Common myeloid progenitor, CD34-positive (primary cell): ENCODE results near the gene LAPTM5.
A peak's percentile ranks its signal among the peaks of the same experiment; 100 is the strongest.

ENCODE experiments used
- CTCF ChIA-PET: fragments of 350-600 bp; sonication (Branson Sonifier 250); formaldehyde crosslinking; loops from one replicate; lab custom pipeline; 2021; ENCODE audit warnings: antibody characterized with exemption; lab: Charles Lee
- POLR2A ChIA-PET: fragments of 350-600 bp; sonication (Branson Sonifier 250); formaldehyde crosslinking; loops from one replicate; lab custom pipeline; 2021; ENCODE audit warnings: antibody characterized with exemption; lab: Charles Lee
- DNase-seq, 3 donors: peaks; one replicate each; pipeline versions ENCODE4 v3.0.0 to v3.0.0-alpha.2; 2013
- H3K27ac ChIP-seq, 2 experiments: 1 replicate in 1 of 2; 2 replicates in 1 of 2; pipeline ENCODE4 v1.7.0; 2013; ENCODE audit warnings: inconsistent platforms in 2 of 2, low read length in 2 of 2, mild to moderate bottlenecking in 2 of 2, low read depth in 1 of 2, moderate library complexity in 1 of 2; ENCODE audit not compliant: severe bottlenecking in 2 of 2, insufficient read depth in 1 of 2, poor library complexity in 1 of 2
- H3K27me3 ChIP-seq, 5 experiments: replicated peaks in 2 of 5; 1 replicate in 3 of 5; 2 replicates in 2 of 5; pipeline versions ENCODE4 v1.6.1 to v1.7.0; 2013; ENCODE audit warnings: low read length in 4 of 5, mild to moderate bottlenecking in 2 of 5, moderate library complexity in 2 of 5, inconsistent platforms in 1 of 5; ENCODE audit not compliant: insufficient read depth in 5 of 5, control insufficient read depth in 4 of 5
- H3K36me3 ChIP-seq, 4 experiments: 1 replicate in 2 of 4; 2 replicates in 2 of 4; pipeline versions ENCODE4 v1.6.1 to v1.7.0; 2013; ENCODE audit warnings: low read length in 3 of 4, control low read depth in 1 of 4, mild to moderate bottlenecking in 1 of 4; ENCODE audit not compliant: control insufficient read depth in 4 of 4, insufficient read depth in 4 of 4
- H3K4me1 ChIP-seq, 4 experiments: 1 replicate in 3 of 4; 2 replicates in 1 of 4; pipeline versions ENCODE4 v1.6.1 to v1.7.1; 2013; ENCODE audit warnings: low read length in 3 of 4, mild to moderate bottlenecking in 3 of 4, control low read depth in 1 of 4, inconsistent platforms in 1 of 4, moderate library complexity in 1 of 4; ENCODE audit not compliant: control insufficient read depth in 4 of 4, insufficient read depth in 4 of 4; ENCODE audit errors: control extremely low read depth in 1 of 4
- H3K4me3 ChIP-seq, 7 experiments: 1 replicate in 4 of 7; 2 replicates in 3 of 7; pipeline versions ENCODE4 v1.5.1 to v1.7.0; 2013; ENCODE audit warnings: mild to moderate bottlenecking in 7 of 7, low read length in 6 of 7, moderate library complexity in 6 of 7, inconsistent platforms in 2 of 7, low read depth in 2 of 7, control low read depth in 1 of 7; ENCODE audit not compliant: insufficient read depth in 4 of 7, control insufficient read depth in 1 of 7; ENCODE audit errors: extremely low read depth in 1 of 7
- H3K9me3 ChIP-seq, 5 experiments: 1 replicate in 4 of 5; 2 replicates in 1 of 5; pipeline versions ENCODE4 v1.6.1 to v1.7.1; 2013; ENCODE audit warnings: low read length in 4 of 5, mild to moderate bottlenecking in 2 of 5, inconsistent platforms in 1 of 5, low read depth in 1 of 5, moderate library complexity in 1 of 5; ENCODE audit not compliant: control insufficient read depth in 4 of 5, insufficient read depth in 2 of 5; ENCODE audit errors: control extremely low read depth in 1 of 5
- WGBS: methylation state at CpG from one replicate; pipeline ENCODE4 v1.1.5; 2013; ENCODE audit not compliant: insufficient coverage; 5-methylcytosine and 5-hydroxymethylcytosine counted together

LAPTM5 gene

DNA sequence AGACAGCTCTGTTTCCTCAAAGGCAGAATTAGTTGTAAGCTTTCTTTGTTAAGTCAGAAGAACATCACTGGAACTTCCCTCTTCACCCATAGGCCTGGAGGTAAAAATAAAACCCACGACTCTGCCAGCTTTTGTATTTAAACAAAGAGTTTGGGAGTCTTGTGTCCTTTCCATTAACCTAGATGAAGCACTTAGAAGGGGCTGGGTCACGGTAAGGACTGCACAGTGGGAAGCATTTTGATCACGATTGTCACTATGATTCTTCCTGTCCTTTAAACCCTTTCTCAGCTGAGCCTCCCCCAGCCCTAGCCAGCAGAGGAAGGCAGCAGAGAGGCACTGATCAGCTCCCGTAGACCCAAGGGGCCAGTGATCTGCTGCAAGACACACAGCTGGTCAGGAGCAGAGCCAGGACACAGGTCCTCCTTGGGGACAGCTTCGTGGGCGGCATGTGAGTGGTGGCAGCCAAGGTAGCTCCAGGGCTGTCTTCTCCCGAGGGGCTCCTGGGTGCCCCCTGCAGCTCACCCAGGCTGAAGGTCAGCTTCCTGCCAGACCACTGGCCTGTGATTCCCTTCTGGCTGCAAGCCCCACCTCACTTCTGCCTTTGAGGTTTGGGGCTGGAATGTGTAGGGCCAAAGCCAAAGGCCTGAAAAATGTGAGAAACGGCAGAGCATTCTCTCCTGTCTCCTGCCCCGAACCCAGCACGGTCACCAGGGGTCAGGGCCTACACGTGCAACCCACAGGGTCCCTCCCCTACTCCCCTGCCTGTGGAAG is 4.0 kb upstream of the LAPTM5 start:
- 58% methylated on average over 11 of the region's 11 CpGs for WGBS
- ChIA-PET POLR2A (interaction anchor here (0.6 to 0.8 kb wide), 3 partner anchors 14 to 1544 kb away, joined by 3 to 4 read pairs (median 4); no protein-coding TSS in a partner anchor), CTCF (interaction anchor here (1.0 to 13.9 kb wide), 9 partner anchors 6 to 42 kb away, joined by 3 to 152 read pairs (median 13); no protein-coding TSS in a partner anchor)
- Histone ChIP-seq H3K27me3 (no peaks in the 10 kb centered on the region), H3K9me3 (no peaks in the 10 kb centered on the region), H3K4me1 (peaks cover 22 to 82% (median 75%) of the 10 kb centered on the region in 4 experiments), H3K36me3 (no peaks in the 10 kb centered on the region), H3K4me3 (no peak overlapping the region), H3K27ac (peak overlapping the region in 1 of 2 experiments; percentile 62)
- no peak for DNase-seq

DNA sequence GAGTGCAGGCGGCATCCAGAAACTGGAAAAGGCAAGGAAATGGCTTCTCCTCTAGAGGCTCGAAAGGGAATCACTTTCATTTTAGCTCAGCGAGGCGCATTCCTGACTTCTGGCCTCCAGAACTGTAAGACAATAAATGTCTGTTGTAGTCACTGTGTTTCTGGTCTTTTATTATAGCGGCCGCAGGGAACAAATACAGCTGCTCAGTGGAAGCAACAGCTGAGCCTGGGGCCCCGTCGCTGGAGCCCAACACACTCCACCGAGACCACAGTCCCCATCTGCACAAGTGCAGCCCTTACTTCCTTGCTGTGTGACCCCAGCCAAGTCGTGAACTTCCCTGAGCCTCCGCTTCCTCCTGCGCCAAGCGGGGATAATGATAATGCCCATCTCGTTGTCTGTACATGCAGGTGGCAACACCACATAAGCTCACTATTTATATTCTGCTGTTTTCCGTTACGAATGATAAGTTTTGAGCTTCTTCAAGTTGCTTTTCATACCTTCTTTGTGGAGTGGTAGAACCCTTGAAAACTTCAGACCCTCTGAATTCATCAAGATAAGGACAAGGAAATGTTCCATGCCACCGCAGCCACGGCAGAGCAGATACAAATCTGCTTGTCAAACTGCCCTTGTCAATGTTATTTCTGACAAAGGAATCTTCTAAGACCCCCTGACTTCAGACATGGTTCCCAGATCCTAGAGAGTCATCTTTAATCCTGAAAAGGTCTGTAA is 3.2 kb upstream of the LAPTM5 start:
- H3K4me3 ChIP-seq = no peak overlapping the region
- ChIA-PET CTCF (interaction anchor here (1.0 to 13.9 kb wide), 9 partner anchors 7 to 41 kb away, joined by 3 to 152 read pairs (median 13); no protein-coding TSS in a partner anchor), POLR2A (interaction anchor here (0.6 to 0.8 kb wide), 3 partner anchors 14 to 1543 kb away, joined by 3 to 4 read pairs (median 4); no protein-coding TSS in a partner anchor)
- 60% methylated on average over 10 of the region's 18 CpGs for WGBS
- peaks cover 28 to 84% (median 78%) of the 10 kb centered on the region in 4 experiments for H3K4me1 ChIP-seq
- H3K9me3 ChIP-seq = no peaks in the 10 kb centered on the region
- peak in 2 of 3 donors; percentile 40 to 57 for DNase-seq
- peaks cover 0 to 5% (median 0%) of the 10 kb centered on the region in 4 experiments for H3K36me3 ChIP-seq
- peak overlapping the region in 1 of 2 experiments; percentile 62 for H3K27ac ChIP-seq
- H3K27me3 ChIP-seq = no peaks in the 10 kb centered on the region

DNA sequence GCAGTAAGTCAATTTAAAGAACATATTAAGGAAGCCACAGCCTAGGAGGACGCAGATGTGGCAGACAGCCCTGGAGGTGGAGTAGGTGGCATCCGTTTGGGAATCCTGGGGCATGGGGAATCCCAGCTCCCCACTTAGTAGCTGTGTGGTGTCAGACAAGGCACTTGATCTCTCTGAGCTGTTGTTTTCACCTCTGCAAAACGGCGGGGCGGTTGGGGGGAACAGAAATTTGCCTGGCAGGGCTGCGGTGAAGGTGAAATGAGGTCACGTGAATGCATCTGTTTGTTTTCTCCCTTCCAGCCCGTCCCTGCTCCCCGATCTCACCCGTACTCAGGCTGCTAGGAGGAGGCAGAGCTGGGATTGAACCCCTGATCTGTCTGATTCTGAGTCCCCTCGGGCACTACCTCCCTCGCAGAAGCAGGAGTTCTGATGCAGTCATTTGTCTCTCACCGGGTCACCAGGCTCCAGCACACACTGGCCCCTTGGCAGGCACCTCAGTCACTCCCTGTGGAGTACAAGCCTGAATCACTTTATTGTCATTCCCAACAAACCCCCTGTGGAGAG is 2.2 kb upstream of the LAPTM5 start:
- Histone ChIP-seq H3K27ac (peak overlapping the region in 1 of 2 experiments; percentile 60), H3K27me3 (no peaks in the 10 kb centered on the region), H3K36me3 (peaks cover 0 to 10% (median 0%) of the 10 kb centered on the region in 4 experiments), H3K4me3 (no peak overlapping the region), H3K9me3 (no peaks in the 10 kb centered on the region), H3K4me1 (peaks cover 33 to 90% (median 85%) of the 10 kb centered on the region in 4 experiments)
- no peak for DNase-seq
- ChIA-PET CTCF (interaction anchor here (3.3 to 13.9 kb wide), 3 partner anchors 8 to 19 kb away, joined by 19 to 152 read pairs (median 48); no protein-coding TSS in a partner anchor), POLR2A (interaction anchor here (6.4 kb wide), 1 partner anchor 8 kb away, joined by 119 read pairs; no protein-coding TSS in a partner anchor)
- 98% methylated on average over 12 of the region's 13 CpGs for WGBS

DNA sequence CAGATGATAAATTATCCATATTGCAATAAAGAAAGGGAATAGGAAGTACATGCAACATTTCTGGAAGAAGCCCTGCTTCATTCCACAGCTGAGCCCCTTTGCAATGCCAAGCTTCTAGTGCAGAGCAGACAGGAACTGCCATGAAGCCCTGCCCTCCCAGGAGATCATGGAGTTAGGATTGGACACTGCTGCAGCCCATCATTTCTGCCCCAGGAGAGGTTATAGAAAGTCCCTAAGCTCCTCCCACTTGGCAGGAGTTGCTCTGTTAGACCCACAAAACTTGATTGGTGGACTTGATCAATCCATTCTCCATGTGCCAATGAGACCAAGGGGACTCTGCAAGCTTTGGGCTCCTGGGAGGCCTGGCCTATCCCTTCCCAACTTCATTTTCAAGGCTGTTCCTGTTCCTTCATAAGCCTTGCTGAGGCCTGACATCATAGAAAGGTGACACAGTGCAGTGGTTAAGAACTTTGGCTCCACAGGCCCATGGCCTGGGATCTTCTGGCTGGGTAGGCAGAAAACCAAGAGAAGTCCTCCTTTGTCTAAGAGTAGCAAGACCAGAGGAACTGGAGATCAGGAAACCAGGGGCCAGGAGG is 1.3 kb upstream of the LAPTM5 start:
- CTCF ChIA-PET = interaction anchor here (1.0 to 13.9 kb wide), 8 partner anchors 9 to 39 kb away, joined by 3 to 152 read pairs (median 34); no protein-coding TSS in a partner anchor
- peak in 2 of 3 donors; percentile 58 to 59 for DNase-seq
- Histone ChIP-seq H3K27me3 (no peaks in the 10 kb centered on the region), H3K4me3 (no peak overlapping the region), H3K4me1 (peaks cover 41 to 98% (median 91%) of the 10 kb centered on the region in 4 experiments), H3K27ac (peak overlapping the region in 1 of 2 experiments; percentile 99), H3K36me3 (peaks cover 0 to 12% (median 0%) of the 10 kb centered on the region in 4 experiments), H3K9me3 (no peaks in the 10 kb centered on the region)
- POLR2A ChIA-PET = interaction anchor here (1.2 to 6.4 kb wide), 3 partner anchors 9 to 15 kb away, joined by 3 to 119 read pairs (median 92); no protein-coding TSS in a partner anchor

DNA sequence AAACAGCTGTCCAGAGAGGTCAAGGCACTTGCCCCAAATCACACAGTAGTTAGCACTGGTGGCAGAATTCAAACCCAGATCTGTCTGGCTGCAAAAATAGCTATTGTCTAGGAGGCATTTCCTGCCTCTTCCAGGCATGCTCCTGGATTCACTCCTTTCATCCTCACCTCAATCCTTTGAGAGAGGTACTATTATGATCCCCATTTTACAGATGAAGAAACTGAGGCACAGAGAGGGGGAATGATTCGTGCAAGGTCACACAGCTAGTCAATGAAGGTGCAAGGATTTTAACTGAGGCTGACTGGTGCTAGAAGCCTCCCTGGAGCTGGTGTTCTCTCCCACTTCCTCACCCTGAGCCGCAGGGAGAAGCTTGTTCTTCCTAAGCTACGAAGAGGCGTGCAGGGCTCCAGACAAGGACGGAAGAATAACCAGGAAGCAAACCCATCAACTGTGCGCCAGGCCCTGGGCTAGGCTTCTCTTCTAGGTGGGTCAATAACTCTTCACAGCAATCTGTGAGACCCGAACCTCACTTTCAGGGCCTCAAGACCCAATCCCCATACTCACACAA is 631 bp upstream of the LAPTM5 start:
- Histone ChIP-seq H3K4me1 (peaks cover 48 to 98% (median 91%) of the 10 kb centered on the region in 4 experiments), H3K27ac (peak overlapping the region; percentile 97 to 99), H3K36me3 (peaks cover 0 to 13% (median 0%) of the 10 kb centered on the region in 4 experiments), H3K9me3 (no peaks in the 10 kb centered on the region), H3K27me3 (no peaks in the 10 kb centered on the region), H3K4me3 (peak overlapping the region in 6 of 7 experiments; percentile 88 to 96 (median 94))
- WGBS = 46% methylated on average over 6 of the region's 7 CpGs
- CTCF ChIA-PET = interaction anchor here (0.8 to 13.9 kb wide), 10 partner anchors 9 to 38 kb away, joined by 3 to 152 read pairs (median 16); no protein-coding TSS in a partner anchor
- POLR2A ChIA-PET = interaction anchor here (0.7 to 6.4 kb wide), 6 partner anchors 10 to 28 kb away, joined by 3 to 119 read pairs (median 24); no protein-coding TSS in a partner anchor
- DNase-seq = no peak
